ENCODE data around the gene RPS6KL1. TPM values are rescaled to one million over a fixed set of nuclear protein-coding genes. Genes with fewer than 3 reads are reported as not detected.

The RPS6KL1 gene
- total RNA-seq, 1 experiment from 2014 or later = 18.8 TPM

DNA sequence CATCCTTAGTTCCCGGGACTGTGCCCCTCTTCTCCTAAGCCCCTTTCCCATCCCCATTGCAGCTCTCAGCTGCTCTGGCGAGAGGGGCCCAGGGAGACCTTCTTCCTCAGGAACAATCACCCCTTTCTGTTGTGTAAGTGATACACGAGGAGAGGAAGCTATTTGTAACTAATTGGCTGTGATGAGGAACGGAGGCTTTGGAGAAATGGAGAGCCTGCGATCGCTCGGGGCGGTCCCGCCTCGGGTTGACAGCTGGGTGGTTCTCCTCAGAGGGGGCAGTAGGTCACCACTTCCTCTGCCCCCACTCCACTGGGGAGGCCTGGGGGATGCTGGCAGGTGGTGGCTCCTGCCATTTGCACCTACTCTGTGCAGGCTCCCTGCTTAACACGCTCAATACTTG is 39.0 kb upstream of the RPS6KL1 start:
- H3K23ac ChIP-seq (ENCODE audit: insufficient read length, low read depth, low read length) = no peak overlapping the region
- no peak overlapping the region; the same call in 1 of the 2 replicates for H3K14ac ChIP-seq (ENCODE audit: insufficient read depth, low read length)

More for the DNA sequence above, 39.0 kb upstream of the RPS6KL1 start:
- no peak overlapping the region for H3K9ac ChIP-seq (ENCODE audit: extremely low read depth, insufficient read length, low read length)
- no peak overlapping the region for H2AK5ac ChIP-seq (ENCODE audit: insufficient read length, low read length)
- H3K4me3 Mint-ChIP-seq = no peak overlapping the region
- H4K8ac ChIP-seq (replicated peaks; ENCODE audit: insufficient read length, low read depth, low read length) = no peak overlapping the region
- no peak for DNase-seq
- no peaks in the 10 kb centered on the region for H3K4me1 ChIP-seq (ENCODE audit: insufficient read depth, low read length)
- H3K27ac ChIP-seq (ENCODE audit: insufficient read length, low read depth, low read length) = no peak overlapping the region
- TF ChIP-seq, protein P1, sequence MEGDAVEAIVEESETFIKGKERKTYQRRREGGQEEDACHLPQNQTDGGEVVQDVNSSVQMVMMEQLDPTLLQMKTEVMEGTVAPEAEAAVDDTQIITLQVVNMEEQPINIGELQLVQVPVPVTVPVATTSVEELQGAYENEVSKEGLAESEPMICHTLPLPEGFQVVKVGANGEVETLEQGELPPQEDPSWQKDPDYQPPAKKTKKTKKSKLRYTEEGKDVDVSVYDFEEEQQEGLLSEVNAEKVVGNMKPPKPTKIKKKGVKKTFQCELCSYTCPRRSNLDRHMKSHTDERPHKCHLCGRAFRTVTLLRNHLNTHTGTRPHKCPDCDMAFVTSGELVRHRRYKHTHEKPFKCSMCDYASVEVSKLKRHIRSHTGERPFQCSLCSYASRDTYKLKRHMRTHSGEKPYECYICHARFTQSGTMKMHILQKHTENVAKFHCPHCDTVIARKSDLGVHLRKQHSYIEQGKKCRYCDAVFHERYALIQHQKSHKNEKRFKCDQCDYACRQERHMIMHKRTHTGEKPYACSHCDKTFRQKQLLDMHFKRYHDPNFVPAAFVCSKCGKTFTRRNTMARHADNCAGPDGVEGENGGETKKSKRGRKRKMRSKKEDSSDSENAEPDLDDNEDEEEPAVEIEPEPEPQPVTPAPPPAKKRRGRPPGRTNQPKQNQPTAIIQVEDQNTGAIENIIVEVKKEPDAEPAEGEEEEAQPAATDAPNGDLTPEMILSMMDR (conservative IDR thresholded peaks at IDR 0.05) = no peak
- H3K79me2 ChIP-seq (ENCODE audit: insufficient read depth, low read length) = no peaks in the 10 kb centered on the region
- H3K27me3 Mint-ChIP-seq (ENCODE audit: low read depth) = peaks cover 7% of the 10 kb centered on the region
- H3K9me3 Mint-ChIP-seq = no peaks in the 10 kb centered on the region
- no peak overlapping the region for H4K5ac ChIP-seq (ENCODE audit: insufficient read length, low read depth, low read length)
- H2BK120ac ChIP-seq (ENCODE audit: low read depth, low read length, poor library complexity, severe bottlenecking) = no peak overlapping the region
- H3K27ac Mint-ChIP-seq = no peak overlapping the region
- H2BK12ac ChIP-seq (ENCODE audit: insufficient read length, low read depth, low read length) = no peak overlapping the region
- H3K9me3 ChIP-seq (ENCODE audit: control insufficient read depth, low read depth, low read length) = no peaks in the 10 kb centered on the region
- no peak overlapping the region for H2BK5ac ChIP-seq (ENCODE audit: insufficient read length, low read length)
- H4K20me1 ChIP-seq (ENCODE audit: control insufficient read depth, insufficient read depth, insufficient read length) = no peaks in the 10 kb centered on the region
- H4K91ac ChIP-seq (ENCODE audit: insufficient read length, low read depth, low read length) = no peak overlapping the region
- H2BK20ac ChIP-seq (ENCODE audit: low read depth, low read length, poor library complexity, severe bottlenecking) = no peak overlapping the region
- H3K36me3 Mint-ChIP-seq (ENCODE audit: insufficient read depth in 1 of 3, low read depth in 3 of 3) = no peaks in the 10 kb centered on the region; a peak in 1 of 7 replicates
- no peak overlapping the region for H2BK15ac ChIP-seq (ENCODE audit: low read depth, low read length)
- no peaks in the 10 kb centered on the region for H3K27me3 ChIP-seq (ENCODE audit: insufficient read depth, low read length)
- no CpG with 5 or more reads among the region's 11 CpGs for WGBS (ENCODE audit: extremely low coverage, insufficient read length, low lambda C conversion rate)
- H3K4me1 Mint-ChIP-seq = peaks cover 6 to 11% of the 10 kb centered on the region in 2 experiments
- no peak overlapping the region for H3K4me2 ChIP-seq (ENCODE audit: insufficient read depth, insufficient read length, low read length)
- no peaks in the 10 kb centered on the region for H3K23me2 ChIP-seq (ENCODE audit: insufficient read length, low read depth, low read length, poor library complexity, severe bottlenecking)
- H2AFZ ChIP-seq (ENCODE audit: low read length) = no peak overlapping the region
- H3K56ac ChIP-seq (ENCODE audit: insufficient read length, low read depth, low read length) = no peak overlapping the region
- no peak overlapping the region for H3K4ac ChIP-seq (ENCODE audit: low read depth, low read length)
- no peaks in the 10 kb centered on the region for H3K79me1 ChIP-seq (ENCODE audit: insufficient read depth, low read depth, low read length, poor library complexity, severe bottlenecking)
- no peak overlapping the region for H3T11ph ChIP-seq (ENCODE audit: low read length)
- no peak overlapping the region for H3K18ac ChIP-seq (ENCODE audit: insufficient read length, low read depth, low read length)
